Natural killer cell (primary cell): ENCODE measurements around the gene GBX2. TPM values are rescaled to one million over a fixed set of nuclear protein-coding genes. Genes with fewer than 3 reads are reported as not detected.

Source experiments
- ATAC-seq, 3 donors: fragments of 150-1000 bp in 2 of 3; fragments of 200-7000 bp in 1 of 3; cut with Tn5 transposase; 1 replicate in 1 of 3; 2 replicates in 2 of 3; pipeline ENCODE4 v1.10.0; 2021; ENCODE audit warnings: mild to moderate bottlenecking in 2 of 3, moderate library complexity in 2 of 3
- DNase-seq, 2 donors: peaks; one replicate each; pipeline versions ENCODE4 v3.0.0 to v3.0.0-alpha.2; 2013 to 2021; ENCODE audit warnings: mixed read lengths in 1 of 2
- H3K27ac ChIP-seq: one replicate; pipeline ENCODE4 v1.5.1; 2013; ENCODE audit warnings: mild to moderate bottlenecking, low read length
- H3K27me3 ChIP-seq: one replicate; pipeline ENCODE4 v1.6.1; 2013; ENCODE audit warnings: low read length; ENCODE audit not compliant: control insufficient read depth, insufficient read depth
- H3K36me3 ChIP-seq: one replicate; pipeline ENCODE4 v1.6.1; 2013; ENCODE audit warnings: low read length; ENCODE audit not compliant: control insufficient read depth, insufficient read depth
- H3K4me1 ChIP-seq: one replicate; pipeline ENCODE4 v1.6.1; 2013; ENCODE audit warnings: low read length; ENCODE audit not compliant: control insufficient read depth, insufficient read depth
- H3K4me3 ChIP-seq: one replicate; pipeline ENCODE4 v1.5.1; 2013; ENCODE audit warnings: low read length
- H3K9me3 ChIP-seq: one replicate; pipeline ENCODE4 v1.6.1; 2013; ENCODE audit warnings: low read length; ENCODE audit not compliant: control insufficient read depth, insufficient read depth
- H3K27ac Mint-ChIP-seq, 2 donors: one replicate each; pipeline ENCODE4 v1.8.0; 2022; ENCODE audit warnings: mild to moderate bottlenecking in 2 of 2, mixed read lengths in 2 of 2, moderate library complexity in 1 of 2
- H3K27me3 Mint-ChIP-seq, 2 donors: one replicate each; pipeline ENCODE4 v1.8.0; 2022; ENCODE audit warnings: low read depth in 2 of 2, mixed read lengths in 2 of 2
- H3K36me3 Mint-ChIP-seq: one replicate; pipeline ENCODE4 v1.8.0; 2022; ENCODE audit warnings: mixed read lengths
- H3K4me1 Mint-ChIP-seq, 2 donors: one replicate each; pipeline ENCODE4 v1.8.0; 2022; ENCODE audit warnings: mixed read lengths in 2 of 2
- H3K4me3 Mint-ChIP-seq: one replicate; pipeline ENCODE4 v1.8.0; 2022; ENCODE audit warnings: mild to moderate bottlenecking, moderate library complexity, mixed read lengths
- H3K9me3 Mint-ChIP-seq, 2 donors: one replicate each; pipeline ENCODE4 v1.8.0; 2022; ENCODE audit warnings: mixed read lengths in 2 of 2
- WGBS: methylation state at CpG from one replicate; pipeline ENCODE4 v1.1.7; 2013; ENCODE audit warnings: missing lambda C conversion rate; ENCODE audit not compliant: insufficient coverage; 5-methylcytosine and 5-hydroxymethylcytosine counted together
- intact Hi-C: fragments of 100-400 bp; cut with micrococcal nuclease; formaldehyde crosslinking; loops from one replicate; pipeline ENCODE4 v1.14.2; 2022
- total RNA-seq, 4 donors: library from RNA; stranded (reverse); fragments of 120-200 nt in 1 of 4; gene quantifications; one replicate each; pipeline versions ENCODE4 v1.2.3 to v1.2.4, GENCODE V29; 2013 to 2022
- TF ChIP-seq, protein P1 (sequence below): fragments of 200-600 bp; IDR thresholded peaks from one replicate; pipeline ENCODE4 v1.8.0; 2022; ENCODE audit warnings: antibody characterized with exemption

GBX2 gene
- total RNA-seq, 3 donors from 2014 or later (not counting 1 experiment from before 2014, with no cell fraction given): not detected

DNA sequence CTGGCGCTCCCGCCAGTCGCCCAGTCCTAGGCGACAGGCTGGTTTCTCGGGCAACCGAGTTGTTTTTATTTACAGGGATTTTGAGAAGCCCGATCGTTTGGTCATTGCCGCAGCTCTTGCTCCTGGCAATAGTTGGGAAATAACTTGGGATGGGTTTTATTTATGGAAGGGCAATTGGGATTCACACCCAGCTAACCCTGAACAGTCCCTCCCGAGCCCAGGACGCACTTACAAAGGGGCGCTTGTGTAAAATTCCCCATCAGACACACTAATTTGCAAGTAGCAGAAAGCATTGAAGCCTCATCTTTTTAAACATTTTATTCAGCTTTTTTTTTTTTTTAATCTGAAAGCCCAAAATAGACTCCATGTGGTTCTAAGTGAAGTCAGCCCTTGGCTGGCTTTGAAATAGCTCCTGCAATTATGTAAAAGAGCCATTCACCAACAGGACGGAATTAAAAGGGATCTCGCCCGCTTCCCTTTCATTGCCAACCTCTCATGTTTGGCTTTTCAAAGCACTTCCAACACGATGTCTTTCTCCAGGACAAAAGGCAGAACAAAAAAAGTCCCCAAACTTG, 3.6 kb upstream of the GBX2 start:
- Histone ChIP-seq H3K36me3 (no peaks in the 10 kb centered on the region), H3K27ac (no peak overlapping the region), H3K4me3 (no peak overlapping the region), H3K4me1 (no peaks in the 10 kb centered on the region), H3K9me3 (no peaks in the 10 kb centered on the region), H3K27me3 (peaks cover 42% of the 10 kb centered on the region)
- H3K4me3 Mint-ChIP-seq: no peak overlapping the region
- TF ChIP-seq, protein P1, sequence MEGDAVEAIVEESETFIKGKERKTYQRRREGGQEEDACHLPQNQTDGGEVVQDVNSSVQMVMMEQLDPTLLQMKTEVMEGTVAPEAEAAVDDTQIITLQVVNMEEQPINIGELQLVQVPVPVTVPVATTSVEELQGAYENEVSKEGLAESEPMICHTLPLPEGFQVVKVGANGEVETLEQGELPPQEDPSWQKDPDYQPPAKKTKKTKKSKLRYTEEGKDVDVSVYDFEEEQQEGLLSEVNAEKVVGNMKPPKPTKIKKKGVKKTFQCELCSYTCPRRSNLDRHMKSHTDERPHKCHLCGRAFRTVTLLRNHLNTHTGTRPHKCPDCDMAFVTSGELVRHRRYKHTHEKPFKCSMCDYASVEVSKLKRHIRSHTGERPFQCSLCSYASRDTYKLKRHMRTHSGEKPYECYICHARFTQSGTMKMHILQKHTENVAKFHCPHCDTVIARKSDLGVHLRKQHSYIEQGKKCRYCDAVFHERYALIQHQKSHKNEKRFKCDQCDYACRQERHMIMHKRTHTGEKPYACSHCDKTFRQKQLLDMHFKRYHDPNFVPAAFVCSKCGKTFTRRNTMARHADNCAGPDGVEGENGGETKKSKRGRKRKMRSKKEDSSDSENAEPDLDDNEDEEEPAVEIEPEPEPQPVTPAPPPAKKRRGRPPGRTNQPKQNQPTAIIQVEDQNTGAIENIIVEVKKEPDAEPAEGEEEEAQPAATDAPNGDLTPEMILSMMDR: no peak
- 7% methylated on average over 16 of the region's 16 CpGs for WGBS
- H3K36me3 Mint-ChIP-seq: no peaks in the 10 kb centered on the region
- peaks cover 51 to 59% of the 10 kb centered on the region in 2 donors for H3K27me3 Mint-ChIP-seq
- DNase-seq (no peak), ATAC-seq (no peak)
- H3K9me3 Mint-ChIP-seq: no peaks in the 10 kb centered on the region
- intact Hi-C loops: no loop called here
- H3K27ac Mint-ChIP-seq: no peak overlapping the region
- H3K4me1 Mint-ChIP-seq: peaks cover 0 to under 1% of the 10 kb centered on the region in 2 donors

DNA sequence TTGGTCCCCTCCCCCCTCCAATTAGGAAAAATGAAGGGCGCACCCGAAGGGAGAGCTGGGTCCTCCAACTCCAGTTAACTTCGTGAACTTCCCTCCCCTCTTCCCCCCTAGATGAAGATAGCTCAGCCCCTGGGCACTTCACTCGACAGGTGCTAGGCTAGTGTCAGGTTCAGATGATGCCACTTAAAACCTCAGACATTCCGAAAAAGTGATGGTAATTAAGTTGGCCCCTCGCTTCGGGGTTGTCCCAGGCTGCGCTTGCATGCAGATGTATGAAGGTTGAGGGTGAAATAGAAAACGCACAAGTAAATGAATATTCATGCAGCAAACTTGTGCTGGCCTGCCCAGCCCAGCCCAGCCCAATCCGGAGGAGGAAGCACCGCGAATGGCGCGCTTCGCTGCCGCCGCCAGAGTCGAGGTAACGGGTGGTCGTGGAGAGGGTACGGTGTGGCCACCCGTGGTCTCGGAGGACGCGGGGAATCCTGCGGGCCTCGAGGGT, 3.0 kb upstream of the GBX2 start:
- H3K27me3 ChIP-seq: peaks cover 42% of the 10 kb centered on the region
- Mint-ChIP-seq H3K4me1 (peaks cover 4 to 6% of the 10 kb centered on the region in 2 donors), H3K27ac (no peak overlapping the region), H3K36me3 (no peaks in the 10 kb centered on the region), H3K9me3 (no peaks in the 10 kb centered on the region), H3K4me3 (no peak overlapping the region), H3K27me3 (peaks cover 55 to 59% of the 10 kb centered on the region in 2 donors)
- no peaks in the 10 kb centered on the region for H3K36me3 ChIP-seq
- no peaks in the 10 kb centered on the region for H3K9me3 ChIP-seq
- ATAC-seq (no peak), DNase-seq (no peak)
- WGBS: 9% methylated on average over 27 of the region's 27 CpGs
- no peak overlapping the region for H3K4me3 ChIP-seq
- peaks cover 3% of the 10 kb centered on the region for H3K4me1 ChIP-seq
- H3K27ac ChIP-seq: no peak overlapping the region
- TF ChIP-seq, protein P1: no peak
- intact Hi-C loops: no loop called here

DNA sequence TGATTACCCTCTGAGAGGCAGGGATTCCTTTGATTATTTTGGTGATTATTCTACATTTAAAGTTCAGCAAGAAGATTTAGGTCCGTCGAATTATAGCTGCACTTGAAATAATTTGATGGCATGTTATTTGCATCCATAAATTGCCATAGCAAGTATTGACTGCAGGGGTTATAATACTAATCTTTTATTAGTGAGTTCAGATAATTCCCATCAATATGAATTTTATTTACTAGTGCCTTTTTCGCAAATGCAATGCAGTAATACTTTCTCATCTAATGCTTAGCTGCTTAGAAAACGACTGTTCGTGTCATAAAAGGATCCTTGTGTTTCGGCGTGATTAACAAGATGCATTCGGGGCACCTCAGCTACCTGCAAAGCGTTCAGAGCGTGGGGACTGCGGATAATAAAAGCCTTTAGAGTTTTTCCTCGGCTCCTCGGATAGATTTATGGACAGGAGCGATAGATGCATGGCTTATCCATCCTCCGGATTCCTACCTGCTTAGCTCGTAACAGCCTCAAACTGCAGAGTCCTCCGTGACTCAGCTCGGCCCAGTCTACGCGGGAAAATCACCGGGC, 2.5 kb upstream of the GBX2 start:
- TF ChIP-seq, protein P1: no peak
- Histone ChIP-seq H3K27ac (no peak overlapping the region), H3K9me3 (no peaks in the 10 kb centered on the region), H3K27me3 (peaks cover 42% of the 10 kb centered on the region), H3K4me3 (no peak overlapping the region), H3K36me3 (no peaks in the 10 kb centered on the region), H3K4me1 (peaks cover 5% of the 10 kb centered on the region)
- H3K4me1 Mint-ChIP-seq: peaks cover 6 to 7% of the 10 kb centered on the region in 2 donors
- H3K36me3 Mint-ChIP-seq: no peaks in the 10 kb centered on the region
- no peak for DNase-seq
- intact Hi-C loops: no loop called here
- WGBS: 12% methylated on average over 19 of the region's 21 CpGs
- peaks cover 52 to 57% of the 10 kb centered on the region in 2 donors for H3K27me3 Mint-ChIP-seq
- peak overlapping the region; percentile 25 for H3K4me3 Mint-ChIP-seq
- H3K9me3 Mint-ChIP-seq: no peaks in the 10 kb centered on the region
- H3K27ac Mint-ChIP-seq: no peak overlapping the region
- no peak for ATAC-seq
